GM13977 (cell line): ENCODE data around the gene VPS26B.

Experiments
- DNase-seq: peaks from one replicate; pipeline ENCODE4 v3.0.0; 2012; ENCODE audit warnings: low spot score
- CTCF ChIP-seq: IDR thresholded peaks from 2 replicates; pipeline ENCODE4 v1.5.1; 2012; ENCODE audit warnings: mild to moderate bottlenecking, control low read depth; ENCODE audit not compliant: insufficient read depth; ENCODE audit errors: extremely low read depth, missing control alignments
- in situ Hi-C: fragments of 300-500 bp; cut with MboI; formaldehyde crosslinking; loops from one replicate; pipeline ENCODE4 v1.12.0; 2022; ENCODE audit warnings: low sequenced_read_pairs, low pct_unique_long_range_greater_than_20kb, mixed read lengths, inconsistent platforms; ENCODE audit not compliant: unreplicated experiment

Gene VPS26B

GRCh38 chr11:134293119-134294113 lies 68.9 kb downstream of the VPS26B start:
- DNase-seq: no peak
- no peak for TF ChIP-seq CTCF
- in situ Hi-C loops: no loop called here

GRCh38 chr11:134294664-134295063 lies 70.2 kb downstream of the VPS26B start:
- in situ Hi-C loops: no loop called here
- no peak for TF ChIP-seq CTCF
- DNase-seq: no peak
